ENCODE data around the gene P2RY8.
A peak's percentile ranks its signal among the peaks of the same experiment; 100 is the strongest.
"Not testable (repeated sequence)": the region's sequence is repeated elsewhere in the genome, so short reads cannot be mapped to it uniquely, and the experiment has no call there.

Gene P2RY8

GRCh38 chrX:1462596-1463251, 74.3 kb downstream of the P2RY8 start:
- no peak for FAIRE-seq

GRCh38 chrX:1462110-1462509, 74.9 kb downstream of the P2RY8 start:
- FAIRE-seq: no peak

GRCh38 chrX:1455948-1456280, 81.1 kb downstream of the P2RY8 start:
- FAIRE-seq: no peak

GRCh38 chrX:1453951-1454785, 82.8 kb downstream of the P2RY8 start:
- peak; percentile 27 for FAIRE-seq

GRCh38 chrX:1453395-1453783, 83.6 kb downstream of the P2RY8 start:
- FAIRE-seq: no peak

- no peak for FAIRE-seq
These were observed 84.2 kb downstream of the P2RY8 start, which contains the start of gene ASMTL for GRCh38 chrX:1452516-1453394. TSS of gene ASMTL (minus strand) at chrX:1452909. CDS start at chrX:1452840, 69 bp downstream.

GRCh38 chrX:1451661-1452515, 85.1 kb downstream of the P2RY8 start:
- no peak for FAIRE-seq

- no peak for FAIRE-seq
These were observed 85.7 kb downstream of the P2RY8 start for GRCh38 chrX:1451251-1451660.

- FAIRE-seq: no peak
These were observed 86.4 kb downstream of the P2RY8 start for GRCh38 chrX:1450361-1451161.

GRCh38 chrX:1449823-1450149, 87.2 kb downstream of the P2RY8 start:
- no peak for FAIRE-seq

- FAIRE-seq: no peak
These were observed 87.8 kb downstream of the P2RY8 start for GRCh38 chrX:1449036-1449822.

- FAIRE-seq: not testable (repeated sequence)
These were observed 88.4 kb downstream of the P2RY8 start for GRCh38 chrX:1448573-1449001.

GRCh38 chrX:1447969-1448572, 88.9 kb downstream of the P2RY8 start:
- not testable (repeated sequence) for FAIRE-seq

- FAIRE-seq: not testable (repeated sequence)
These were observed 89.7 kb downstream of the P2RY8 start for GRCh38 chrX:1446984-1447968.

GRCh38 chrX:1444561-1445500, 92.2 kb downstream of the P2RY8 start:
- no peak for FAIRE-seq

GRCh38 chrX:1443496-1444075, 93.4 kb downstream of the P2RY8 start:
- no peak for FAIRE-seq

GRCh38 chrX:1442724-1443367, 94.1 kb downstream of the P2RY8 start:
- FAIRE-seq: no peak
